ENCODE results near the gene NKX2-1. TPM values are rescaled to one million over a fixed set of nuclear protein-coding genes. Genes with fewer than 3 reads are reported as not detected.

NKX2-1 gene
- not detected in 2 replicates for total RNA-seq (2013; cell fraction: nucleolus; rRNA removed)
- total RNA-seq (2014; rRNA removed) (not detected in 2 replicates), total RNA-seq (2014; rRNA removed; fragmentation: Illumina TruSeq; extraction: Trizol) (not detected in 2 replicates), total RNA-seq (2021) (not detected in 2 replicates), polyA plus RNA-seq (2011; rRNA removed) (not detected in 2 replicates), polyA plus RNA-seq (2014; fragmentation: Illumina TruSeq; extraction: Trizol) (0.03 TPM in 1 of 2 replicates, not detected in the other), polyA plus RNA-seq (2014; fragmentation: Nextera tagmentation; extraction: Ambion mirVana) (not detected), polyA plus RNA-seq (2014; rRNA removed) (not detected in 2 replicates), polyA plus RNA-seq (2016; fragmentation: Nextera tagmentation; extraction: Ambion mirVana) (not detected), polyA minus RNA-seq (2011; rRNA and poly(A)+ RNA removed) (not detected in 2 replicates), Bru-seq, nascent RNA (not detected), BruChase-seq, experiment 1, labeled RNA remaining after a 6-hour chase (not detected), BruChase-seq, experiment 2, labeled RNA remaining after a 2-hour chase (not detected)
- not detected for polyA plus RNA-seq (2011; ENCODE audit: low read depth)
- not detected in 2 replicates for polyA plus RNA-seq (2011; cell fraction: cytosol; rRNA removed)
- polyA plus RNA-seq (2011; cell fraction: nucleus; rRNA removed) = not detected in 2 replicates
- not detected in 2 replicates for polyA plus RNA-seq (2012)
- not detected in 2 replicates for polyA minus RNA-seq (2011; cell fraction: cytosol; rRNA and poly(A)+ RNA removed)
- not detected in 2 replicates for polyA minus RNA-seq (2011; cell fraction: nucleus; rRNA and poly(A)+ RNA removed)
- long read RNA-seq, experiment 1 = 0 reads
- long read RNA-seq, experiment 2 = 0 reads

GRCh38 chr14:36519431-36520321, at the start of gene NKX2-1:
Gene NKX2-1 (minus strand): TSS chr14:36520232. CDS start chr14:36520129, 103 bp downstream.
- H3K36me3 ChIP-seq (ENCODE audit: control insufficient read depth in 2 of 2, insufficient read depth in 2 of 2, low read length in 1 of 2) = no peaks in the 10 kb centered on the region; a peak in 1 of 4 replicates
- no peak within 1 kb of the TSS for H3K4me3 ChIP-seq
- ATAC-seq (no peak), FAIRE-seq (no peak), DNase-seq (ENCODE audit: low read depth, low spot score) (no peak)
- in situ Hi-C loops (cut with MboI) (no loop called here), intact Hi-C loops (cut with micrococcal nuclease; ENCODE audit: unreplicated experiment) (no loop called here)
- SMC1A ChIA-PET (ENCODE audit: uncharacterized antibody, unreplicated experiment) = no interaction called here
- H3K79me2 ChIP-seq (ENCODE audit: control insufficient read depth, insufficient read depth, low read length) = no peaks in the 10 kb centered on the region
- 45% methylated on average over 34 of the region's 49 CpGs for WGBS (ENCODE audit: insufficient coverage, insufficient replicate concordance, low lambda C conversion rate, missing lambda C conversion rate)
- no peaks in the 10 kb centered on the region for H3K4me1 ChIP-seq (ENCODE audit: control insufficient read depth, insufficient read depth, low read length)
- H3K4me2 ChIP-seq (ENCODE audit: control insufficient read depth, insufficient read depth) = no peak within 1 kb of the TSS
- H3K27me3 ChIP-seq (replicated peaks in 1 of 2; ENCODE audit: control insufficient read depth in 2 of 2, insufficient read depth in 2 of 2, low read length in 1 of 2) = peaks cover 12 to 29% of the 10 kb centered on the region in 2 experiments
- BruUV-seq (replicated peaks) = no TSS peak
- no peak within 1 kb of the TSS for H3K9ac ChIP-seq (ENCODE audit: control insufficient read depth, insufficient read depth, low read length)
- H3K9me3 ChIP-seq (replicated peaks; ENCODE audit: control insufficient read depth, insufficient read depth, low read length) = no peaks in the 10 kb centered on the region; the same call in 2 of the 3 replicates
- RAD21 ChIA-PET (ENCODE audit: unreplicated experiment) = no interaction called here
- H4K20me1 ChIP-seq (ENCODE audit: control insufficient read depth, insufficient read depth) = no peaks in the 10 kb centered on the region
- H2AFZ ChIP-seq (ENCODE audit: control insufficient read depth, low read depth, low read length) = no peak within 1 kb of the TSS
- no peak within 1 kb of the TSS for H3K27ac ChIP-seq (ENCODE audit: control insufficient read depth, insufficient read depth)
- POLR2A ChIA-PET = no interaction called here
- CTCF ChIA-PET = no interaction called here
- TF ChIP-seq MTA2 (IDR thresholded peaks at IDR 0.05; ENCODE audit: low read depth) = no peak
- TF ChIP-seq KAT2A (conservative IDR thresholded peaks at IDR 0.05; ENCODE audit: control insufficient read depth, low read depth, low read length) = no peak
- no peak for TF ChIP-seq KDM1A (IDR thresholded peaks at IDR 0.05; ENCODE audit: borderline replicate concordance)
- no peak for TF ChIP-seq TARDBP (IDR thresholded peaks at IDR 0.05; ENCODE audit: borderline replicate concordance)
- no peak for TF ChIP-seq GABPA (IDR thresholded peaks at IDR 0.05; ENCODE audit: low read depth)
- no peak for TF ChIP-seq CHD1 (IDR thresholded peaks at IDR 0.05; ENCODE audit: low read depth, low read length)
- no peak for TF ChIP-seq PRDM15 (CRISPR knock-in tag; IDR thresholded peaks at IDR 0.05)
- no peak for TF ChIP-seq SMARCA5 (IDR thresholded peaks at IDR 0.05)
- TF ChIP-seq CUX1 (IDR thresholded peaks at IDR 0.05; ENCODE audit: insufficient replicate concordance, low read depth, low read length) = no peak
- no peak for TF ChIP-seq CHD4 (IDR thresholded peaks at IDR 0.05)
- no peak for TF ChIP-seq BACH1 (IDR thresholded peaks at IDR 0.05; ENCODE audit: borderline replicate concordance)
- no peak for TF ChIP-seq RAD21 (IDR thresholded peaks at IDR 0.05; ENCODE audit: insufficient read depth, low read depth, low read length)
- no peak for TF ChIP-seq POLR2A (IDR thresholded peaks at IDR 0.05; ENCODE audit: low read depth, low read length)

Data from GM12878 (cell line).